HG02588 (cell line): ENCODE data around the gene PSMD2.
A peak's percentile ranks its signal among the peaks of the same experiment; 100 is the strongest.

Experiments used
- ATAC-seq: cut with Tn5 transposase; IDR thresholded peaks from one replicate; pipeline ENCODE4 v1.9.1; 2021; ENCODE audit warnings: mild to moderate bottlenecking, moderate library complexity; ENCODE audit not compliant: unreplicated experiment

PSMD2 gene

GRCh38 chr3:184315871-184316661 lies 17.0 kb downstream of the PSMD2 start:
- ATAC-seq = no peak

- no peak for ATAC-seq
Observed at GRCh38 chr3:184316792-184317191, 17.8 kb downstream of the PSMD2 start.

- ATAC-seq = no peak
Observed at GRCh38 chr3:184317201-184317600, 18.2 kb downstream of the PSMD2 start.

- no peak for ATAC-seq
Observed at GRCh38 chr3:184320104-184320445, 21.0 kb downstream of the PSMD2 start.

- no peak for ATAC-seq
Observed at GRCh38 chr3:184321666-184322065, 22.6 kb downstream of the PSMD2 start.

- ATAC-seq = no peak
Observed at GRCh38 chr3:184322731-184323487, 23.9 kb downstream of the PSMD2 start.

- no peak for ATAC-seq
Observed at GRCh38 chr3:184323696-184324095, 24.7 kb downstream of the PSMD2 start.

GRCh38 chr3:184325269-184325668 lies 26.2 kb downstream of the PSMD2 start:
- ATAC-seq = no peak

GRCh38 chr3:184325715-184326369 lies 26.8 kb downstream of the PSMD2 start:
- ATAC-seq = no peak

GRCh38 chr3:184327171-184327570 lies 28.1 kb downstream of the PSMD2 start:
- no peak for ATAC-seq

GRCh38 chr3:184328516-184328915 lies 29.5 kb downstream of the PSMD2 start:
- no peak for ATAC-seq

- no peak for ATAC-seq
Observed at GRCh38 chr3:184332370-184333090, 33.5 kb downstream of the PSMD2 start.

GRCh38 chr3:184333190-184333589 lies 34.1 kb downstream of the PSMD2 start:
- no peak for ATAC-seq

- no peak for ATAC-seq
Observed at GRCh38 chr3:184333700-184334099, 34.7 kb downstream of the PSMD2 start.

GRCh38 chr3:184334470-184335158 lies 35.6 kb downstream of the PSMD2 start:
- ATAC-seq = no peak

GRCh38 chr3:184335291-184335660 lies 36.2 kb downstream of the PSMD2 start:
- ATAC-seq = no peak

GRCh38 chr3:184335661-184336546 lies 36.9 kb downstream of the PSMD2 start:
- ATAC-seq = peak; percentile 79

GRCh38 chr3:184336547-184337398 lies 37.7 kb downstream of the PSMD2 start:
- ATAC-seq = no peak

- ATAC-seq = no peak
Observed at GRCh38 chr3:184337399-184337714, 38.3 kb downstream of the PSMD2 start, which contains the start of gene FAM131A. TSS of gene FAM131A (plus strand) at chr3:184337600. CDS start at chr3:184337631, 31 bp downstream.
